ENCODE measurements around the gene PRKAB1.
"Not testable (repeated sequence)": the region's sequence is repeated elsewhere in the genome, so short reads cannot be mapped to it uniquely, and the experiment has no call there.

The PRKAB1 gene

DNA sequence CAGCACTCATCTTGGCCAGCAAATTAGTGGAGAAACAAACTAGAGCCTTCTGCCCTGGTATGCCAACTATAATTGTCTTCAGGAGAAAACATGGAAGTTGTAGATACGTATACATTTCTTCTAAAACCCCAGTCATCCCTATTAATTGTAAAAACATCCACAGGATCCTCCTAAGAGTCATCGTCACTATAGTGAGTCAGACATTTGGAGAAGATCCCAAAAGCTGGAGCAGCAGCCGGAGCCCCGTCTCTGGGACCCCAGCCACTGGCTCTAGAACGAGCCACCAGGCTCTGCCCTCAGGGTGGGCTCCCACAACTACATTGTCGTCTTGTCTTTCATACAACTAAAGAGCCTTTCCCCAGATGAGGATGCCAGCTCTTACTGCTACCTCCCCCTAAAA is 15.5 kb downstream of the PRKAB1 start:
- in situ Hi-C loops (cut with MboI; ENCODE audit: low sequenced_read_pairs) = no loop called here

DNA sequence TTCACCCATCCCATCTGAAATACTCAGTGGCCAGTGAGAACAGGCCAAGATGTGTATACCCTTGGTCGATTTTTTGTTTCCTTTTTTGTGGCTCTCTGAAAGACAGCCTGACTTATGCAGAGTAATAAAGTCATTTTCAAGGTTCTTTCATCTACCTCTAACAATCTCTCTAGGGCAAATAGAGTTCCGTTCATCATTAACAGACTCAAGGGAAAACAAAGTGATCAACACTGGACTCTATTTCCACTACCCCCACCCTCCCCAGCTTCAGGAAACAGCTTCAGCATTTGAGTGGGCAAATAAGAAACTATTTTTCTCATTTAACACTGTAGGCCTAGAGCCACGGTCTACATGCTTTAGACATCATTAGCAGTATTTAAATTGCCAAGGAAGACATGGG is 15.9 kb downstream of the PRKAB1 start:
- in situ Hi-C loops (cut with MboI; ENCODE audit: low sequenced_read_pairs) = no loop called here

DNA sequence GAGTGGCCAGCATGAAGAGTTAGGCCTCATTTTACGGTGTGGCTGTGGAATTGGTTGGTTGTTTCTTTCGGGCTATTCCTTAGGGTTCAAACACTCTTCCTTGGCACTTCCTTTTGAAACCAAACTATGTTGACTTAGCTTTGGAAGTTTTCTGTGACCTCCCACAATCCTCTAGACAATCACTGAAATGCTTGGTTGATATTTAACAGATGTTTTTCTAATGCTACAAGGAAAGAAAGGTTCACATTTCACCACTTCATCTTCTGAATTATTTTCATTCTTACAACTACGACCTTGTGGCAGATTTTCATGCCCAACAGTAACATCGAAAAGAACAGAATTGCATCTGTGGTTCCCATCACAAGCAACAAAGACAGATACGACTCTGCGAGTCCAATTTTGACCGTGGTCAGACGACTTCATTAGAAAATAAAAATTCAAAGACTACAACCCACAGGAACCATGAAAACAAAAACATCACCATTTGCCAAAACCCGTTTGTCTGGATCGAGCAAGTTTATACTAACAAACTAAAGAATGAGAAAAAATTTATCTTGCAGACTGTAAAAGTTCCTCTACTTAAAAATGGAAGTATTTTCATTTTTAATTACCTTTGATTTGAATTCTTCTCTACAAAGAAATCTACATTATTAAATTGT is 16.9 kb downstream of the PRKAB1 start:
- in situ Hi-C loops (cut with MboI; ENCODE audit: low sequenced_read_pairs) = no loop called here

DNA sequence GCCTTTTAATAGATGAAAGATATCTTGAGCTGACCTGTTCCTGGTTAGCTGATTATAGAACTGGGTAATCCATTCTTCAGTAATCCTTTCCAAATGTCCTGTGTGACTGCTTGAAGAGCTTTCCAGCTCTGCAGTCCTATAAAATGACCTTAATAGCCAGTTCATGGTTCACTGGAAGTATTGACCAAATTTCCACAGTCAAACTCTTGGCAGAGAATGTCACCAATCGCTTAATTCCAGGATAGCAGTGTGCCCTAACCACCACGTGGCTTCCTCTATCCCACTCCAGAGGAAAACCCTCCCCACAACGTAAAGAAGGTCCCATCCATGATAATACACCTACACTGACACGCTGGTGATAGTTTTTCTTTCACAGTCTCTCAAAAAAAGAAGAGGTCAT is 17.4 kb downstream of the PRKAB1 start:
- in situ Hi-C loops (cut with MboI; ENCODE audit: low sequenced_read_pairs) = no loop called here

DNA sequence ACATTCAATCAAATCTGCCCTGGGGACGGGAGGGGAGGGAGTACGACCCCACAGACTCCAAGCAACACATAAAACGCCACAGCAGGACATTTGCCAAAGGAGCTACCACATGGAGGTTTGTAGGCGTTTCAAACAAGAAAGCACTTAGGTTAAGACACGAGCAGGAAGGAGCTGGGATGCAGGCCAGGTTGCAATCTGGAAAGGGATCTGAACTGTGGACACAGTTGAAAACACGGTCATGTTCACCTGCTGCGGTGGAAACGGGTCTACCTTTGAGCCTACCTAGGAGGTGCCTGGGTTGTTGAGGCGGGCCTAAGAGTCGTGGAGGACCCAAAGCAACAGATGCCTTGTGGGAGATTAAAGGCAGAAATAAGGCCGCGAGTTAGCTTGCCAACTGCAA is 18.4 kb downstream of the PRKAB1 start:
- in situ Hi-C loops (cut with MboI; ENCODE audit: low sequenced_read_pairs) = no loop called here

DNA sequence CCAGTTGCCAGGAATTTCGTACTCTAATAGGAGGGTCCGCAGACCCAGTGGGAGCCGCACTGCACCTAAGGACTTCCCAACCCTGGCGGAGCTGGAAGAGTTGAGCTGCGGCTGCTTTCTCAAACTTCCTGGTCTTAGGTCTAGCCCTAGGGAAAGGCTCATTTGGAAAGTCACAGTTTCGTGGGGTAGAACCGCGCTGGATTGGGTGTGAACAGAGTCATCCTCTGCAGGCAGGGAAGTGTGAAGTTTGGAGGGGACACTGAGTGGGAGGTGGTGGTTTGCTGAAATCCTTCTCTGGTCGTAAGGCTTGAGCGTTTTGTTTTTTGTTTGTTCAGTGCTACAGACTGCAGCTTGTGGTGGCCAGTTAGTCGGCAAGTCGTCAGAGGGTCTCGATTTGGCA is 18.8 kb downstream of the PRKAB1 start:
- in situ Hi-C loops (cut with MboI; ENCODE audit: low sequenced_read_pairs) = no loop called here

DNA sequence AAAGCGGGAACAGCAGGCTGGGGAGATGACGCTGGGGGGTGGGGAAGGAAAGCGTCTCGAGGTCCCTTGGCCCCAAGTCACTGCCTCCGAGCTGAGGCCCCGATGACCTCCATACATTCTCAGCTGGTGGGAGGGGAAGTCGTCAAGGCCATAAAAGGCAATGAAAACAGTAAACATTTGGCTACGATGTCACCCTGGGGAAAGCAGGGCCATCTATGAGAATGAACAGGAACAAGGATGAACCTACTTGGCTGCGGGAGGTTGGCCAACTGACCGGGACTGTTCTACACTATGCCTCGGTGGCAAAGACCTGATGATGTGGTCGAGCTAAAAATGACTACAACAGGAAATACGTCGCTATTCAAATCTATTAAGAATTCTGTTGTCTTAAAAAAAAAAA is 19.5 kb downstream of the PRKAB1 start:
- in situ Hi-C loops (cut with MboI; ENCODE audit: low sequenced_read_pairs) = no loop called here

DNA sequence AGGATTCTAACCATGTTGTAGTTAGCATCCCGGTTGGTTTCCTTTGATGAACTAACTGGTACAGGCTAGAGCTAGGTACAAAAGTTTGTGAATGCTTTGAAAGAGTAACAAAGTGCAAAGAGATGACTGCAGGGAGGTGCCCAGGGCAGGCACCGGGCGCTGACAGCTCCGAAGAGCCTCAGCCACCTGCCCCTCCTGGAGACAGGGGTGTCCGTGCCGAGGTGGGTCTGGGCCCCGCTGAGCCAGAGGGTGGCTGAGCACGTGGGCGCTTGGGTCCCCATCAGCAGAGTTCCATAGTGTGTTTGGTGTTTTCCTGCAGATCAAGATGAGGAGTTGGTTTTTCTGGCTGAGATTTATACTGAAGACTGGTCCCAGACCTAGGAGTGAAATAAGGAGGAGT is 19.9 kb downstream of the PRKAB1 start:
- in situ Hi-C loops (cut with MboI; ENCODE audit: low sequenced_read_pairs) = no loop called here

DNA sequence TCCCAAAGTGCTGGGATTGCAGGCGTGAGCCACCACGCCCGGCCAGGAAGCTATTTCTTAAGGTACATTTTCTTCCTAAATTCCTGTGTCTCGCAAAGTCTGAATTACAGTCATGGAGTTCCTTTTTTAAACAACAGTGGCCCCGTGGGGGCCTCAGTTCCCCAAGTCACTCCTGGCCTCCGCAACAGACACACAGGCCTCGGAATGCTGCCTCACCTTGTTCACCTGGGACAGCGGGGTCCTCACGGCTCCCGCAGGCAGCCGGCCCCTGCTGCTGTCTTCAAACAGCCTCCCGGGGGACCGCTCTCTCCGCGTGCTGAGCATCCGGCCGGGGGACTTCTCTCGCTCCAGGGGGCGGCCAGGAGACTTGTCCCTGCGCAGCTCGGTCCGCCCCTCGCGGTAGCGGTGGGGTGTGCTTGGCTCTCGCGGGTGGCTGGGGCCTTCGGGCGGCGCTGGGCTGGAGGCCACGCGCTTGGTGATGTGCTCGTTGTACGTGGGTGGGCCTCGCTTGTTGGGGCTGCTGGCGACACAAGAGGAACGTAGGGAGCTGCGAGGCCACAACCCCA is 22.1 kb downstream of the PRKAB1 start:
- in situ Hi-C loops (cut with MboI; ENCODE audit: low sequenced_read_pairs) = no loop called here

DNA sequence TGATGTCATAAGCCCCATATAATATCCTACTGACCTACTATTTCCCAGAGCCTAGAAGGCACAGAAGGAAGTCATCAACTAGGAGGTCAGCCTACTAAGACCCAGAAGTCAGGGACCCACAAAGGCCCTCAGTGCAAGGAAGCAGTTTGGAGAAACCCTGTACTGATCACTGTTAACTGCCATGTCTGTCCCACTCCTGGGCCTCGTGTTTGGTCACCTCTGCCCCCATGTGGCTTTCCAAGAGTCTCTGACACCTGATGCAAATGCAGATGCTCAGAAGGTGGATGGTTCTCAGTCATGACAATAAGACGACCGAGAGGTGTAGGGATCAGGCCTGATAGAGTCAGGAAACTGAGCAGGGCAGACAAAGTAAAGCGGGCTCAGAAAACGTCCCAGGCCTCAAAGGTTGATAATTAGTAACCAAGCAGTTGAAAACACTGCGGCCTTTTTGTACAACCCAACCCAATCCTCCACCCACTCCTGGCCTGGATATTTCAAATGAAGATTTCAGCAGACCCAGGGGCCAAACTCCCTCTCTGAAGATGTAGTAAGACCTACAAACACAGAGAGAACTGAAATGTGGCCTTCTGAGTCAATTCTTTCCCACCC is 23.4 kb downstream of the PRKAB1 start:
- in situ Hi-C loops (cut with MboI; ENCODE audit: low sequenced_read_pairs) = no loop called here

DNA sequence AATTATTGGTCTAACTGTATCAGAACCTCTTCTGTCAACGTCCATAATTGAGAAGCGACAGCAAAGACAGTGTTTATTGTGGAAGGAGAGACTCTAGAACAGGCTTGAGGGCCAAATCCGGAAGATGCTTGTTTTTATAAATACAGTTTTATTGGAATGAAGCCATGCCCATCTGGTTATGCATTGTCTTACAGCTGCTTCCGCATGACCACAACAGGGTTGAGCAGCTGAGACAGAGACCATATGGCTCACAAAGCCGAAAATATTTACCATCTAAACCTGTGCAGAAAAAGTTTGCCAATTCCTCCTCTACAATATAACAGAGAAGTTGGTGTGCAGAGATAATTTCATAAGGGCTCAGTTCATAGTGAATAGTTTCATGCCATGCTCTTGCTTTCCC is 24.5 kb downstream of the PRKAB1 start:
- in situ Hi-C loops (cut with MboI; ENCODE audit: low sequenced_read_pairs) = no loop called here

DNA sequence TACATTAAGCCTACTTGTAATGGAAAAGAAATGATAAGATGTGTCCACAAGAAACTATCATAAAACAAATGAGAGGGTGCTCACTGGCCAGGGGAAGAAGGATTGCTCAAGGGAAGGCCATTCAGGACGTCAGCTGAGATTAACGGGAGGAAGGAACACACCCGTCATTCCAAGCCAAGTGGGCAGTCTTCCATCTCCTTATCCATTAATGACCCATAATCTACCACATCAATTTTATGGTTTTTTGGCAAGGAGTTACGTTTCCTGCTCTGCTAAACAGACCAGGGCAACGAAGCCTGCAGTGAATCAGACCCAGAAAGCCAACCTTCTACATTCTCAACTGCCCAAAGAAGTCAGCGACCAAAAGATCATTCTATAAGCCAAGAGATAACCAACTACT is 25.1 kb downstream of the PRKAB1 start:
- in situ Hi-C loops (cut with MboI; ENCODE audit: low sequenced_read_pairs) = no loop called here

DNA sequence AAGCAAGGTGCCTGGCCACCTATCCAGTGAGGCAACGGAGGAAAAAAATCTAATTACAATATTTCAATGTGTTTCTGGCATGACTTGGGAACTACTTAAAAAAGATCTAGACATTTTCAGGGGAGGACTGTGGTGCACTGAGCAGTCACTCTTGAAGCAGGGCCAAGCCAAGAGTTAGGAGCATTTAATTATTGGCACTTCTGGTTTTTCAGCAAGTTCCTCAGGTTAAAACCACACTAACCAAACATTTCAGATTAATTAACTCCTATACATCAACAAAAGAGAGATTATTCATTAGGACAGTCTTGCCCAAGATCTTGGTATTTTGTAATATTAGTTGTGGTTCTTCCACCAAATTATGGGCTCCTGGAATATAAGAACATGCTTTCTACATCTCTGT is 25.6 kb downstream of the PRKAB1 start:
- in situ Hi-C loops (cut with MboI; ENCODE audit: low sequenced_read_pairs) = no loop called here

DNA sequence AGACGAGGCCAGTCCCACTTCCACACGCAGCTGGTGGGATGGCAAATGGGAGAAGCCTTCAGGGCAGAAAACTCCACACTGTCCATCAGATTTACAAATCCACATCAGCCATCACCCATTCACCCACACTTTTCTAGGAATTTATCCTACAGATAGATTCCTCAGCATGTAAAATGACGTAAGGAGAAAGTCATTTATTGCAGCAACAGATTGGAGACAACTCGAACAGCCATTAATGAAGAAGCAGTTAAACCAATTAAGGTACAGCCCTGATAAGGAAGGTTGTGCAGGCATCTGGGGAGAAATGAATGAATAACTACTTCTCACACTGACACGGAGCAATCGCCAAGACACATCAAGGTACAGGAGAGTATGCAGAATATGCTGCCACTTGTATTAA is 26.2 kb downstream of the PRKAB1 start:
- in situ Hi-C loops (cut with MboI; ENCODE audit: low sequenced_read_pairs) = no loop called here

DNA sequence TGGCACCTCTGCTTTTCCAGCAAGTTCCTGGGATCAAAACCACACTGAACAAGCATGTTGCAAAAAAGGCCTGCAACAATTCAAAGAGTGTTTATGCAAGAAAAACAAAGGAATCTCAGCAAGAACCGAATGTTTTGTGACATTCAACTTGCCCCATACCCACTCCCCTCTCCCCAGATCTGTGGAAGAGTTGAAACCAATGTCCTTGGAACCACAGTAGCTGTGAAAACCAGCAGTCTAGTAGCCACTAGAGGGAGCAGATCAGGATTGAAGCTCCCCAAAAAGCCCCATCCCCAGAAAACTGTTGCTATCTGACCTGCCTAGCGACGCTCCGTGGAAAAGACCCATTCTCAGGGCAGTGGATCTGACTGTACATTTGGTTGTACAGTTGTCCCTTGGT is 27.1 kb downstream of the PRKAB1 start:
- in situ Hi-C loops (cut with MboI; ENCODE audit: low sequenced_read_pairs) = no loop called here

DNA sequence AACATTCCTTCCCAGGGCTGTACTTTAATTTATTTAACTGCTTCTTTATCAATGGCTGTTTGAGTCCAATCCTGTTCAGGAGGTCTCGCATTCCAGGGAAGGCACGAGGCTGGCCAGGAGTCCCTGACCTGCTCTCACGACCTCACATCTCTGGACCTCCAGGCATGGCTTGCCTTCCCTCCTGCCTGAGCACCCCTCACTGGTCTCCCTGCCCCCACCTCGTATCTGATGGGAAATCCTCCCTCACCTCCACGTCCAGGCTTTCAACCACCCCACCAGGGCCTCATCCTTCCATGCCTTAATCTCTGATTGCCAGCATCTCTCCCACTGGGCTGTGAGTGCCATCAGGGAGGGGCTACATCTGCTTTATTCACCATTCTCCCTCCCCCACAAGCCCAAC is 29.0 kb downstream of the PRKAB1 start:
- in situ Hi-C loops (cut with MboI; ENCODE audit: low sequenced_read_pairs) = no loop called here

DNA sequence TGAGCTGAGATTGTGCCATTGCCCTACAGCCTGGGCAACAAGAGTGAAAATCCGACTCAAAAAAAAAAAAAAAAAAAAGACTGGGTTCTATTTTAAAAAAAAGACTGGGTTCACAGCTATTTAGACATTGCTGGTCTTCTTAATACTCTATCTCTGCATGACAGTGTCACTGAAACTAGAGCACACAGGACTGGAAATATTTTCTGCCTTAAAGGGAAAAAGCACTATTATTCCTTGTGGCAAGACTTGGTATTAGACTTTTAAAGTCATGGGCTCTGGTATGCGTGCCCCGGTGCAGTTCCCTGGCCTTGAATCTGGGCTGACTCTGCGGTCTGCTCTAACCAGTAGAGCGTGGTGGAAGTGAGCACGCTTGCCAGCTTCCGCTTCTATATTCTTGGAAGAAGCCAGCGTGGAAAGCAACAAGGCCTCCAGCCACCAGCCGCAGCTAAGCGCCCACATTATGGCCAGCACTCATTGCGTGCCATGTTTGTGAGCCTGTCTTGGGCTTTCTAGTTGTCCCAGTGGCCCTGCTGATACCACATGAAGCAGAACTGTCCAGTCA is 31.3 kb downstream of the PRKAB1 start:
- in situ Hi-C loops (cut with MboI; ENCODE audit: low sequenced_read_pairs) = no loop called here

DNA sequence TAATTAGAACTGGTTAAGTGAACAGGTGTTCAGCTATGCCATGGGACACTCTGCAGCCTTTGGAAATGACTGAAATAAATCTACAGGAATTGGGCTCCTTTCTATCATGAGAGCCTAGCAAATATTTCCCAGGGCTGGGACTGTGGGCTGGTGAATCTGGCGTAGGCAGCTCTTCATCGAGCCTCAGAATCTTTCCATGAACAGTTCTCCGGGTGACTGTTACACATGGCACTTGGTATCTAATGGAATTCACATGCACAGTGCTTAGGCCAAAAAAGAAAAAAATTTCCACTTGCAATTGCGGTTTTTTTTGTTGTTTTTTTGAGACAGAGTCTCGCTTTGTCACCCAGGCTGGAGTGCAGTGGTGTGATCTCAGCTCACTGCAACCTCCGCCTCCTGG is 32.1 kb downstream of the PRKAB1 start:
- in situ Hi-C loops (cut with MboI; ENCODE audit: low sequenced_read_pairs) = no loop called here

DNA sequence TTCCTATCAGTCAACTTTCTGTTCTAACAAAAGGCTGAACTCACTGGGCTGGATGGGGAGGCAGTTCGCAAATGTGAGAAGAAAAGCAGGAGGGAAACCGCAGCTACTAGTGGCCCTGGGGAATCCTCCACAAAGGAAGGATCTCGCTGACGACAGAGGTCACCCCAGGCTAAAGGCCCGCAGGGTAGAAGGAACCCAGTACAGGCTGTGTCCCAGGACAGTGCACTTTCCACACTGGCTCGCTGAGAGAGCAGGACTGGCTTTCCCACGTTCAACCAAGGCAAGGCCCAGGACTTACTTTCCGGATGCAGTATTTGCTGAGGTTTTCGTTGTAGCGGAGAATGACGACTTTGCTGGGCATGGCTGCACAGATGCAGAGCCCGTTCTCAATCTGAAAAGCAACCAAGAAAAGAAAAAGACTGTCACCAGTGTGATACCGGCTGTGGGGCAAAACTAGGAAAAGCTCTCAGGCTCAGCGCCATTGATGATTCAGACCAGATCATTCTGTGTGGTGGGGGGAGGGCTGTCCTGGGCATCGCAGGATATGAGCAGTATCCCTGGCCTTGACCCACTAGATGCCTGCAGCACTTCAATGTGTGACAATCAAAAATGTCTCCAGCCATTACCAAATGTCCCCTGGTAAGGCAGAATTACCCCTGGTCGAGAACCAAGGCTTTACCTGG is 36.3 kb downstream of the PRKAB1 start:
- in situ Hi-C loops (cut with MboI; ENCODE audit: low sequenced_read_pairs) = no loop called here

DNA sequence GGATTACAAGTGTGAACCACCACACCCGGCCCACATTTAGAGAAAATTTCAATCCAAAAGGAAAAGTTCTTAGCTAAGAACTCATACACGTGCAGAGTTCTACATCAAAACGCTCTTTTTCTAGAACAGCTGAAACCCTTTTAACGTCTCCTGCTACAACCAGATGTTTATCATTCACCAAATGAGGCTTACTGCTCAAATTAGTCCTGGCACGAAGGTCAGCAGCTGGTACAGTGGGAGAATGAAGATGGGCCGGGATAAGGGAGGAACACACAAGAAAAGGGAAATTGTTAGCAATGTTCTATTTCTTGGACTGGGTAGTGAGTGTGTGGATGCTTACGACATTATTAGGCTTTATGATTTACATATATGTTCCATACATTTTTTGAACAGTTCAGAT is 37.2 kb downstream of the PRKAB1 start:
- in situ Hi-C loops (cut with MboI; ENCODE audit: low sequenced_read_pairs) = no loop called here

DNA sequence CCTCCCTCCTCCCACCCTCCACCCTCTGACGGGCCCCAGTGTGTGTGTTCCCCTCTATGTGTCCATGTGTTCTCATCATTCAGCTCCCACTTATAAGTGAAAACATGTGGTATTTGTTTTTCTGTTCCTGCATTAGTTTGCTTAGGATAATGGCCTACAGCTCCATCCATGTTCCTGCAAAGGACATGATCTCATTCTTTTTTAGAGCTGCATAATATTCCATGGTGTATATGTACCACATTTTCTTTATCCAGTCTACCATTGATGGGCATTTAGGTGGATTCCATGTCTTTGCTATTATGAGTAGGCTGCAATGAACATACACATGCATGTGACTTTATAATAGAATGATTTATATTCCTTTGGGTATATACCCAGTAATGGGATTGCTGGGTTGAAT is 38.5 kb downstream of the PRKAB1 start:
- in situ Hi-C loops (cut with MboI; ENCODE audit: low sequenced_read_pairs) = not testable (repeated sequence)

DNA sequence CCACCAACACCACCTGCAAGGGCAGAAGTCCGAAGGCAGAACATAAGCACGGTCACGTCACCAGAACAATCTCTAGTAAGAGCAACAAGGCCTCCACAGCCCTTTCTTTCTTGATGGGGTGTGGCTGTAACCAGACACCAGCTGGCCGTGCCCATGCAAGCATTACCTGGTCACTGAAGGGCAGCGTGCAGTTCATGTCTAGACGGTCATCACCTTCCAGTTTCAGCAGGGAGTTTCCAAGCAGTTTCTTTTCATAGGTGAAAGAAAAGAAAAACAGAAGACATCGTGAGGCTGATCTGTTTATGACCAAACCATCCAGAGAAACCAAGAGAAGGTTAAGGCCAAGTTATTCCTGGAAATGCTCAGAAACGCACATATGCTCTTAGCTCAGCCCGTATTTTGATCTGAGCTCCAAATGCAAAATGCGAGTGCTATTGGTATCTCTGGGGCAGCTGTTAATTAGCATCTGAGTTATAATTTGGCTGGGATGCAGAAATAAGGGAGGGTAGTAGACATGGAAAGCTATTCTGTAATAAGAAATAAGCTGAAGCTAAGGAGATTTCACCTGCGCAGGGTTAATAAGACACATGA is 42.5 kb downstream of the PRKAB1 start:
- in situ Hi-C loops (cut with MboI; ENCODE audit: low sequenced_read_pairs) = no loop called here
